Left kidney (tissue), 2 donors: ENCODE data around the gene BRAT1. TPM values are rescaled to one million over a fixed set of nuclear protein-coding genes. Genes with fewer than 3 reads are reported as not detected.

Experiments used
- DNase-seq: peaks from one replicate; pipeline ENCODE4 v3.0.0-alpha.2; 2013
- polyA plus RNA-seq: library from polyadenylated mRNA; unstranded; fragments of 120-200 nt; gene quantifications from one replicate; pipeline ENCODE4 v1.2.1, GENCODE V29; 2013; ENCODE audit not compliant: insufficient read length

The BRAT1 gene
- polyA plus RNA-seq, 1 donor: 23.2 TPM

GRCh38 chr7:2524808-2525657 is 30.3 kb downstream of the BRAT1 start:
- no peak for DNase-seq

GRCh38 chr7:2523941-2524807 is 31.1 kb downstream of the BRAT1 start:
- DNase-seq: no peak

- DNase-seq: no peak
These were observed 31.8 kb downstream of the BRAT1 start for GRCh38 chr7:2523461-2523936.

- no peak for DNase-seq
These were observed 32.4 kb downstream of the BRAT1 start for GRCh38 chr7:2522780-2523433.

GRCh38 chr7:2521952-2522591 is 33.3 kb downstream of the BRAT1 start:
- no peak for DNase-seq

GRCh38 chr7:2521341-2521745 is 34.0 kb downstream of the BRAT1 start:
- no peak for DNase-seq

GRCh38 chr7:2520761-2521290 is 34.5 kb downstream of the BRAT1 start:
- no peak for DNase-seq

GRCh38 chr7:2520131-2520760 is 35.1 kb downstream of the BRAT1 start:
- no peak for DNase-seq

- DNase-seq: peak; percentile 87
These were observed 36.0 kb downstream of the BRAT1 start, which contains the start of gene LFNG for GRCh38 chr7:2519119-2519930. Gene LFNG (plus strand): TSS chr7:2519774. CDS start chr7:2519862, 88 bp downstream.

- DNase-seq: no peak
These were observed 36.6 kb downstream of the BRAT1 start for GRCh38 chr7:2518737-2519118.

GRCh38 chr7:2517678-2518507 is 37.4 kb downstream of the BRAT1 start:
- DNase-seq: no peak

GRCh38 chr7:2517026-2517425 is 38.3 kb downstream of the BRAT1 start:
- no peak for DNase-seq

GRCh38 chr7:2516194-2516555 is 39.1 kb downstream of the BRAT1 start:
- DNase-seq: no peak

GRCh38 chr7:2515424-2516193 is 39.7 kb downstream of the BRAT1 start:
- DNase-seq: no peak

- DNase-seq: no peak
These were observed 40.6 kb downstream of the BRAT1 start for GRCh38 chr7:2514473-2515423.

GRCh38 chr7:2513702-2514101 is 41.6 kb downstream of the BRAT1 start:
- no peak for DNase-seq

GRCh38 chr7:2512713-2513112 is 42.6 kb downstream of the BRAT1 start:
- DNase-seq: no peak
